ENCODE results near the gene ANXA5.
A peak's percentile ranks its signal among the peaks of the same experiment; 100 is the strongest.

Gene ANXA5

DNA sequence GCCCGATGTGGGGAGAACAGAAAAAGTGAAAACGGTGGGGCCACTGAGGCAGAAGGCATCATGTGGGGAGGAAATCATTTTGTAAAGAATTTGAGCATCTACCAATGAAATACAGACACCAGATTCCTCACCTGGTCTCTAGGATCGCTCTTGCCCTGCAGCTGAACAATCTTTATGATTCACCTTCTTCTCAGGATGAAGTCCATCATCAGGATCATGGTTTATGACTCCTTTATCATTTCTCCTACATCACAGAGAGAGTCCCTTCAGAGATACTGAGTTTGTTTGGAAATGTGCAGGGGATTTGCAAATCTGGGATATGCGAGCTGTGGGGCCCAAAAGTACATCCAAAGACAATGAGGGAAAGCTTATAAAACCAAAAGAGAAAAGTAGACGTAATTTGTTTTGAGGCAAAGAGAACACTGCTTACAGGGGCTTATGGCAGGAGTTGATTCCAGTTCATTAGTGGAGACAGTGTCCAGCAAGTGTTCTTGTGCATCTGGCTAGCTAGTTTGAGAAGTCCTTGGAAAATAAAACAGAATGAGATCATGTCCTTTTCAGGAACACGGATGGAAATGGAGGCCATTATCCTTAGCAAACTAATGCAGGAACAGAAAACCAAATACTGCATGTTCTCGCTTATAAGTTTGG, 15.3 kb upstream of the ANXA5 start:
- DNase-seq (ENCODE audit: low spot score) = no peak

DNA sequence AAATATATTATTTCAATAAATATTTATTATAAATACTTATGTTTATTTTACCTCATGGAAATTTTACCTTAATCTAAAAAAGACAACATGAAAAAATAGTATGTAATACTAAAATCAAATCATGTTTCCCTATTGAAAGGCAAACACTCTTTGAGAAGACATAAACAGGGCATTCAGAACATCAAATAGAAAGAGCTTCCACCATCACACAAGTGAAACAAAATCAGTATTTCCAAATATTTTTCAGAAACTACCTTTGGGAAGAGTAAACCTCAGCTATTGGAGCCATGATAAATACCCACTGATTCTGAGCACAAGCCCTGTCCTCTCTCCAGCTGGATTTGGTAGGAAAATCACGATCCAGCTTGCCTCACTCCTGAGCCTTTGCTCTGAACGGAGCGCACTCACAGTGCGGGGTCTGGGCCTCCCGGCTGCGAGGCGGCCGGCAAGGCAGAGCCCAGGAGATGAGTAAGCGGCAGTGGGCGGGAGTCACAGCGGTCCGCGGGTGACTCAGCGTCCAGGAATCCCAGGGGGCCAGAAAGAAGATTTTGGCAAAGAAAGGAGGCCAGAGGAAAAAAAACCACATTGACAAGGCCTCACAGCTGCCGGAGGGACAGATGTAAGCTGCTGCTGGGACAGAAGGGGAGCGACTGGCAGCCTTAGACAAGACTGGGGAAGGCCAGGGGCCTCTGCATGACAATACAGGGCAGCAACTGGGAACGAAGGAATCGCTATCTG, 14.7 kb upstream of the ANXA5 start:
- peak; percentile 86 for DNase-seq (ENCODE audit: low spot score)

DNA sequence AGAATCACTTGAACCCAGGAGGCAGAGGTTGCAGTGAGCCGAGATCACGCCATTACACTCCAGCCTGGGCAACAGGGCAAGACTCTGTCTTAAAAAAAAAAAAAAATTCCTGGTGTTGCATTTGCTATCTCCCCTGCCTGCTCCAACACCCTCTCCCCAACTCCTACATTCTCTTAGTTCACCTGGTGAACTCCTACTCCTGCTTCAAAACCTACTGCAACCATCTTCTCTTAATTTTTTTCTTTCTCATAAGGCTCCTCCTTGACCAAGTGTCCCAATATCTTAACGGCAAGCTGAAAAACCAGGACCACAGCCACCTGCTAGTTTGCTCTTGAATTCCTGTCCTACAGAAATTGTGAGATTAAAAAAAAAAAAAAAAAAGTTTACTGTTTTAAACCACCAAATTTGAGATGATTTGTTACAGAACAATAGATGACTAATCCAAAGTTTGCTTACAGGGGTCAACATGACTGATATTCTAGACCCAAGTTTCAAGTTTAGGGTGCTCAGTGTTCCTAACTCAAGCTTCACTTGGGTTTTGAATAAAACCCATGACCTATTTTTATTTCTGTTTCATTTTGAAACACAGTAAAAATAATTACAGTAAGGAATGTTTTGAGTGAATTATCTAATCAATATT, 13.1 kb upstream of the ANXA5 start:
- DNase-seq (ENCODE audit: low spot score) = no peak

DNA sequence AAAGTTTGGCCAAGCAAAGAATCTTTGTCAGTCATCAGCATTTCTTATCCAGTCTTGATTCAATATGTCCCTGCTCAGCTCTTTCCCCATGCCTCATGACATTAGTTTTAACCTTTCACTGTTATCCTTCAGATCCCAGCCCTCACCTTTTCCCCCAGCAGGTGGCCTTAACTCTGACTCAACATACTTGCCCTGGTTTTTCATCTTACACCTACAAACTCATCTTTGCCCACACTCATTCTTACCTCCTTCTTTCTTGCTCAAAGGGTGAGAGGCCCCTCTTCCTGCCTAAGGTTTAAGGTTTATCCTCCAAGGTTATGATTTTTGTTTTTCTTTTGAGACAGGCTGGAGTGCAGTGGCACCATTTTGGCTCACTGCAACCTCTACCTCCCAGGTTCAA, 10.6 kb upstream of the ANXA5 start:
- no peak for DNase-seq (ENCODE audit: low spot score)

DNA sequence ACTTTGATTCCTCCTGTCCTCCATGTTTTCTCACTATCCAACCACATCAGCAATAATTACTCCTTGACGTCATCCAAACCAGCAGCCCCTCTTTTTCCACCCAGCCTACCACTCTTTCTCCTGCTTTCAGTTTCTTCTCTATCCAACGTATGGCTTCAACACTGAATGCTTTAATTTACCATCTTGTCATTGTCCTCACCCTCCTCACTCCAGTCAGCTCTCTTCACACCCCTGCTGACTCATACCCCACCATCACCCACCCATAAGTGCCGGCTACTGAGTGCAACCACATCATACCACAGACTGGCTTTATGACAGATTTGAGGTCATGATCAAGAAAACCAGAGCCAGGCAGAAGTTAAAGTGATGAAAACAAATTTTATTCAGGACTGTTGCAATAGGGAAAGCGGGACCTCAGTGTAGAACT, 9.8 kb upstream of the ANXA5 start:
- no peak for DNase-seq (ENCODE audit: low spot score)

DNA sequence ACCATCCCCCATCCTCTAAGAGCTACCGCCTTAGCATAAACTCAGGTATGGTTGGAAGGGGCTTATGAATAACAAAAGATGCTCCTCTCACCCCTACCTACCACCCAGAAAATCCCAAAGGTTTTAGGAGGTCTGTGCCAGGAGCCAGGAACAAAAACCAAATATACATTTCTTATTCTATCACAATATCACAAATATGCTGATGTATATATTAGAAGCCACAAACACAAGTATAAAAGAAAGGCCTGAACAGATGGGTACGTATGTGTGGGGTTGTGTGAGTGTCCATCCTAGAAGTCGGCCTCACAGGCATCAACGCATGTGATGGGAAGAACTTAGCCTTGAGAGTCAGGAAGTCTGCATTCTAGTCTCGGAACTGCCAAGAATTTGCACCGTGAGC, 8.7 kb upstream of the ANXA5 start:
- no peak for DNase-seq (ENCODE audit: low spot score)

DNA sequence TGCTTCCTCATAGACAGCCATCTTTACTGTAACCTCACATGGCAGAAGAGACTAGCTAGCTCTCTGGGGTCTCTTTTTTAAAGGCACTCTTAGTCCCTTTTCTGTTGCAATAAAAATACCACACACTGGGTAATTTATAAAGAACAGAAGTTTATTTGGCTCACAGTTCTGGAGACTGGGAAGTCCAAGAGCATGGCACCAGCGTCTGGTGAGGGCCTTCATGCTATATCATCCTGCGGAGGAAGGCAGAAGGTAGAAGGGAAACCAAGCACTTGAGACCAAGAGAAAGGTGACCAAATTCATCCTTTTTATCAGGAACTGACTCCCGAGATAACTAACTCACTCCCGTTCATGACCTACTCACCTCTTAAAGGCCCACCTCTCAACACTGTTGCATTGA, 5.4 kb upstream of the ANXA5 start:
- no peak for DNase-seq (ENCODE audit: low spot score)

DNA sequence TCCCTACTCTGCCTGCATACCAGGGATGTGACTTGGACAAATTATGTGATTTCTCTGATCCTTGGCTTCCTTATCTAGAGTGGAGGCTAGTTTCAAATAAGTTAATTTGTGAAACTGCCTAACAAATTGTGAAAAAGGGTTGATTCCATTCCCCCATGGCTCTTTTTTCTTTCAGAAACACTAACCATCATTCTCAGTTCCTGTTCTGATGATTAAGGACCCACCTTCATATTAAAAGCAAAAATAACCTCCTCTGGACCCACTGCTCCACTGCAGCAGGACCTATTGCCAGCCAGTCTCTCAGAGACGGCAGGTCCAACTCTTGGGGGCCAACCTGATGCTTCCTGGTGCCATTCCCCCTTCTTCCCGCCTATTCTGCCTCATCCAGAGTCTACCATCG, 4.5 kb upstream of the ANXA5 start:
- no peak for DNase-seq (ENCODE audit: low spot score)

DNA sequence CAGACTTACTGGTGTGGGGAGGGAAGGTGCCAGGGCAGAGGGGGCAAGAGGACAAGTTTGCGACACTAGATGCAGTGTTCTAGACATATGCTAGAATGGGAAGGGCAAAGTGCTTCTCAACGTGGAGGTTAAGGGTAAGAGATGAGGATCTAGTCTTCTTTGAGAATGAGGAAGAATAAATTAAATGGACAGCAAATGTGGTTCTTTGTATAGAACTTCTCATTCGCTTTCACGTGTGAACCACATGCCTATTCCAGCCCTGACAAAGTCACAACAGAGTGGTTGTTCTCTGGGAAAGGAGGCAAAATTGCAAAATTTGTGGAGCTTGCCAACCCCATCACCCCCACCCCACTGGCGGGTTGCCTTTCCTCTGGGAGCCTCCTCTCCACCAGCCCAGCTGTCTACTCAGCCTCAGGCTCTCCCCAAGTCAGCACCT, 1.5 kb upstream of the ANXA5 start:
- DNase-seq (ENCODE audit: low spot score) = no peak

DNA sequence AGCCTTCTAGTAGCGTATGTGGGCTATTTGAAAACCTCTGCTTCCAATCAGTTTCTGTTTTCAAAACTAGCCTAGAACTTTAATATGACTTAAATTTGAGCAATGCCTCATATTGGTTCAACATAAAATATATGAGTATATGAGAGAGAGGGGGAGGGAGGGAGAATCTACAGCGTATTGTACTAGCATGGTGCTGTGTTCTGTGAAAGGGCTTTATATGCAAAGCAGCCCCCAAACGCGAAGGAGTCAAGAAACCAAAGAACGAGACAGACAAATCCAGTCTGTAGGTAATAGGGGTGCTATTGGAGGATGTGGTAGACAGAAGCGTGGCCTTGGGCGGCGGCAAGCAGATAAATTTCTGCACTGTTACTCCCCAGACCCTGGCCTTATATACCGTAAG, 784 bp upstream of the ANXA5 start:
- DNase-seq (ENCODE audit: low spot score) = no peak

DNA sequence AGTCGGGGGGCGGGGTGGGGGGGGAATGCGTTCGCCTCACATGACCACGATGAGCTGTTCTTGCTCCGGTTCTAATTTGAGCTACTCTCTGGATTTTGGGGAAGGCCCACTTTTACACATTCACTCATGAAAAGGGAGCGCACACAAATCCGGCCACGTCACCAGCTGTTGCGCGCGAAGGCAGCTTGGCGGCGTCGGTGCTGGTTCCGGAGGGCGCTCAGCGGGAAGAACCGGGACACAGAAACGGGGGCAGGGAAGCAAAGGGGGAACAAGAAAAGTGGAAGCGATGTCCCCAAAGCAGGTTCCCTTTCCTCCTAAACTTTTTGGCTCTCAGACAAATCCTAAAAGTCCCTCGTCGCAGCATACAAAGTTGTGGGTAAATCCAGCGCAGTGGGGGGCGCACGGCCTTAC, 605 bp downstream of the ANXA5 start:
- DNase-seq (ENCODE audit: low spot score) = peak; percentile 28

DNA sequence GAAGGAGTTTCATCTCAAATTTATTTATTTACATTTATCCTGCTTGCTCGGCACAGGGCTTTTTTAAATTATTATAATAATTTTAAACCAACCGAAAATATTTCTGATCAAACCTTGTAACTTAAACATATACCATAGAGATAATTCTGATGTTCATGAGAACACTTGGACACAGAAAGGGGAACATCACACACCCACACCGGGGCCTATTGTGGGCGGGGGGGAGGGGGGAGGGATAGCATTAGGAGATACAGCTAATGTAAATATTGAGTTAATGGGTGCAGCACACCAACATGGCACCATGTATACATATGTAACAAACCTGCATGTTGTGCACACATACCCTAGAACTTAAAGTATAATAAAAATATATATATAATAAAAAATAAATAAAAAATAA, 2.9 kb downstream of the ANXA5 start:
- no peak for DNase-seq (ENCODE audit: low spot score)

DNA sequence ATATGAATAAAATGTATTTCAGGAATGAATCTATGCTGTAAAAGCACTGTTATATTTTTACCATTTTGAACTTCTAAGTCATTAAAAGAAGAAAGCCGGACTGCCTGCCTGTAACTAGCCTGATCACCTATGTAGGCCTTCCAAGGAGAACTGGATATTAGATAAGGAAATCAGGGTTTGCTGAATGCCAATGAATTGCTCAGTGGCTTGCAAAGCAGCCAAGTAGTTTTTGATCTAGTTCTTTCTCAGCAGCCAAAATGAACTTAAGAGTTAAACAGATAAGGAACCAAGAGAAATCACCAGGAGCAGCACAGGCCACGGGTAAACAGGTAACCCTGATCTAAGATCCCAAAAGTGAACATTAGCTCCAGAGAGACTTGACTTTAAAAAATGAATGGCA, 3.3 kb downstream of the ANXA5 start:
- DNase-seq (ENCODE audit: low spot score) = no peak

DNA sequence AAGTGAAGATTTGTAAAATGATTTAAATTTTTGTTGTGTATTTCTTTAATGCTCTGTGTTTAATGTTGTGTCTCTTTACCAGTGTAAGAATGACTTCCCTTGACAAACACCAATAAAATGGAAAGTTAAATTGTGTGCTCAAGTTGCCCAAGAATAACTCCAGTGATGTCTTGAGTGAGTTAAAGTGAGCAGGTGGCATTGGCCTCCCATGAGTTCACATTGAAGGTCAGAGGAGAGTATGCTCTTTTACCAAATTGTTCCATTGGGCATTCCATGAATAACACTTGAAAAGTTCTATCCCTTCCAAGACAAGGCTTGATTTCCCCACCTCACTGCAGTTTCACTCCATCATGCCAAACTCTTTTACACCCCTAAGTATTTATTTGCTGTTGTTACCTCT, 4.5 kb downstream of the ANXA5 start:
- no peak for DNase-seq (ENCODE audit: low spot score)

DNA sequence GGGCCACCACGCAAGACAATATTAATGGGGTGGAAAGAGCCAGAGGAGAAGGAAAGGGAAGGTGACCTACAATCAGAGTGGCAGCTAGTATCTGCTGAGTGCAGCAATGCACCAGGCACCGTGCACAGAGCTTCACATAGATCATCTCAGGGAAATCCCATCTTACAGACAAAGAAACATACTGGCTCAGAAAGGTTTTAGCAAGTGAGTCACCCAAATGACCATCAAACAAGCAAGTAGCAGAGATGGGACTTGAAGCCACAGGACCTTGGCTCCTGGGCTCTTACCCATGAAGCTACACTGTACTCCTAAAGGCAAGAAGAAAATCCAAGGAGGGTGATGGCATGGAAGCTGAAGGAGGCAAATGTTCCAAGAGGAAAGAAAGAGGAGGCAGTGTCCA, 6.8 kb downstream of the ANXA5 start:
- no peak for DNase-seq (ENCODE audit: low spot score)

DNA sequence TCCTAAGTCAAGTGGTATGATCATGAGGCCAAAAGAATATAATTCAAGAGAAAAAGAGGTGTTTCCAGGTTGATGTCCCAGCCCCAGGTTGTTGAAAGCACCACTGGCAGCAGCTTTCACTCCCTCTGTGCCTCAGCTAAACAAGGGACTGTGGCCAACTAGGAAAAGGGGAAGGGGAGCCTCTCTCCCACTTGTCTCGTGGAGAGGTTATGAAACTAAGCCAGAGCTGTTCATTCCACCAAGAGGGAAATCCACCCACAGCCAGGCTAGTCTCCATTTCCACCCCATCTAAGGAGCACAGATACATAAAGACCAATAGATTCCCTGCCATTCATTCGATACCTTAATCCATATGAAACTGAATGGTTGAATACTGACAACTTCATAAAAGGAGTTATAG, 8.1 kb downstream of the ANXA5 start:
- no peak for DNase-seq (ENCODE audit: low spot score)

DNA sequence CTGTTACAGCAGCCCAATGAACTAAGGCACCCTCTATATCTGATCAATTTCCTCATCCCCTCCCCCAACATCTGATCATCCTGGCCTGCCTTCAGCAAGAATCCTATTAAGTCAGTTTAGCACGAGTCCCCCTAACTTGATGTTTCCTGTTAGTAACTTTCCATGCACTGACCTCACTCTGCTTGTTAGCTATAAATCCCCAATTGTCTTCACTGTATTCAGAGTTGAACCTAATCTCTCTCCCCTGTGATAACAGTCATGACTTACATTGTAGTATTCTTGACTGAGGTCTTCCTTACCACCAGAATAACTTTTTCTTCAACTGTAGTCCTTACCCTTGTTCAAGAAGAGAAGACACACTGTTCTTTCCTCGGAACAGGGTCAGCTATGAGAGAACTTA, 8.5 kb downstream of the ANXA5 start:
- DNase-seq (ENCODE audit: low spot score) = no peak

DNA sequence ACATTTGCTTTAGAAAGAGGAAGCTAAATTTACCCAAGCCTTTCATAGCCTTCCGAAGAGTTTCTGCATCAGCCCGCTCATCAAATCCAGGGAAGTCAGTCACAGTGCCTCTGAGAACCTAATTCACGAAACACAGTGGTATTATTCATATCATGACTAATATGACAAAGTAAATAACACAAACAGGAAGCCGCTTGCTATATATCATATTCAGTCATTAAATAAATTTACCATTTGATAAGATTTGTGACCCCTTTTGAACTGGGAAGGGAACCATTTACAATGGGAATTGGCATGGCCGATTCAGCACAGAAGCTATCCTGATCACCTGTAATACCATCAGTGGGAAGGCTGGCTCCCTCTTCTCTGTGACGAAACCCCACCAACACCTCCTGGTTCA, 10.5 kb downstream of the ANXA5 start:
- no peak for DNase-seq (ENCODE audit: low spot score)

DNA sequence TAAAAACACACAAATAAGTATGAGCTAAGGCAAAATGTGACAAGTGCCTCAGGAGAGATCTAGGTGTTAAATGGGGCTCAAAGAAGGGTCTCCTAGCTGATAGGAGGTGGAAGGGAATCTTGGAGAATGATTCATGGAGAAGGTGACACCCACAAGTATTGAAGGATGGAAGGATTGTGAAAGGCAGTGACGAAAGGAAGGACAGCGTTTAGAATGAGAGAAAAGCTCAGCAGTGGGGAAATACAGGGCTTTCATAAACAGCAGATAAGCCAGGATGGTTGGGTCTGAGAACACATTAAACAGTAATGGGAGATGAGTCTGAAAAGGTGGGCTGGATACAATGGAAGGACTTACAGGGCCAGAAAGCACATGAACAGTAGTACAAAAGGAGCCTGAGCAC, 11.5 kb downstream of the ANXA5 start:
- DNase-seq (ENCODE audit: low spot score) = no peak

DNA sequence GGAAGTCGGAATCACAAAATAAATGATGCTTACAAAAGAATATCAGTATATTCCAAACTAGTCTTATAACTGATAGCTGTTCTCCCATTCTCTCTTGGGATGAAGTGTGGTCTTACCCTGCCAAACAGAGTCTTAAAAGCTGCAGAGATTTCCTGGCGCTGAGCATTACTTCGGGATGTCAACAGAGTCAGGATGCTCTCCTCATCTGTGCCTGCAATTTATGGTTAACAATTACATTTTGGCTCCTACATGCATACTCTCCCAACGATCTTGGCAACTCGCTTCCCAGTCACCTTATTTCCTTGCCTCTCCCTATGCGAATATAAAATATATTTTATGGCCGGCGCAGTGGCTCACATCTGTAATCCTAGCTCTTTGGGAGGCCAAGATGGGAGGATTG, 12.2 kb downstream of the ANXA5 start:
- DNase-seq (ENCODE audit: low spot score) = no peak

DNA sequence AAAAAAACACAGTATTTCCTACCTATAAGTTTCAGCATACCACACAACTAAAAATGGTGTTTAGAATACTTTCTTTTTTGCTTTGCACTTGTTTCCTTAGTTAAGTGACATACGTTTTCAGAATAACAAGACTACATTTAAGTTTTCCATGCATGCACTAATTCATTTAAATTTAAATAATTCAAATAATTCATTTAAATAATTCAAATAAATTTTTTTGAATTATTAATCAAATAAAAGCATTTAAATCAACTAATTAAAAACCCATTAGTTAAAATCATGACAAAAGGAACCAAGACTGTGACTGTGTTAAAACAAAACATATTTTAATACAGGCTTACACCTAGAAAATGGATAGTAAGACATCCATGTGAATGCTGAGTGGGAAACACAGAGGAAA, 12.8 kb downstream of the ANXA5 start:
- no peak for DNase-seq (ENCODE audit: low spot score)

DNA sequence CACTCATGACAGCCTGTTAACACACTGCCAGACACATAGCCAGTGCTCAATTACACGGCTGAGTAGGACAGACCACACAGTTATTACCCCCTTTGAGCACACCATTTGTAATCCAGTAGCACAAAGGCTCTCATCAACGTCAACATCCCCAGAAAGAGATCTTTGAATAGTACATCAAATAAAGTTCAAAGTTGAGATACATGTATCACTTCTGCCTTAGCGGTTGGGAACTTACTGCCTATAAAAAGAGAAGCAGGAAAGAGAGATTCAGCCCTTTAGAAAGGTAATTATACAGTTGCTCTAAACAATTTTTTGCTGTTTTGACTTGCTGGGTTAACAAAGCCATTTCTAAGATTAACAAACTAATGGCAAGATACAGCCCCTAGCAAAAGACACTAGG, 16.2 kb downstream of the ANXA5 start:
- DNase-seq (ENCODE audit: low spot score) = no peak

DNA sequence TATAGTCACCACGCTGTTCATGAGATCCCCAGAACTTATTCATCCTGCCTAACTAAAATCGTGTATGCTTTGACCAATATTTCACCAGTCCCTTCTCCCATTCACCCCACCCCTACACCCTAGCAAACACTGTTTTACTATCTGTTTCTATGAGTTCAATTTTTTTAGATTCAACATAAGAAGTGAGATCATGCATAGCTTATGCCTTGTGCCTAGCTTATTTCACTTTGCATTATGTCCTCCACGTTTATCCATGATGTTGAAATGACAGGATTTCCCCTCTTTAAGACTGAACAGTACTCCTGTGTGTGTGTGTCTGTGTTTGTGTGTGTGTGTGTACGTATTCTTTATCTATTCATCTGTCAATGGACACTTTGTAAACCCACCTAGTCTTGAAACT, 16.8 kb downstream of the ANXA5 start:
- no peak for DNase-seq (ENCODE audit: low spot score)

DNA sequence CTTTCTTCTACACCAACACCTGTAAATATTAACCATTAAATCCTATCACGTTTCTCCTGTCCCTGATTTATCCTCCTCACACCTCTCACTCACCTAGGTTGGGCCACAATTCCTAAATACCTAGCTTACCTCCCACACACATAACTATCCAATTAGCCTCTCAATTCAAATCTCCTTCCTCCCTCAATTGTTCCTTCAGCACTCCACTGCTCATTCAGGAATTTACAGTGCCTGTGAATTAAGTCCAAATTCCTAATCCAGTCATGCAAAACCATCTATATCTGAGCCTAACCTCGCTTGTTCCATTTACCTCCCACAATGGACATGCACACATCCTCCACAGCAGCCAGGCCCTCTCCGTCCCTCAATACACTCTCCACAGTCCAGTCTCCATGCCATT, 17.5 kb downstream of the ANXA5 start:
- peak; percentile 22 for DNase-seq (ENCODE audit: low spot score)

Data from iPS-NIHi11 (cell line).